ENCODE data around the gene OR10H4. TPM values are rescaled to one million over a fixed set of nuclear protein-coding genes. Genes with fewer than 3 reads are reported as not detected.

OR10H4 gene
- total RNA-seq, 1 experiment from 2014 or later: not detected

GRCh38 chr19:15998166-15998565 lies 49.4 kb downstream of the OR10H4 start:
- intact Hi-C loops (cut with micrococcal nuclease; ENCODE audit: unreplicated experiment): no loop called here
- ChIA-PET CTCF (no interaction called here), POLR2A (no interaction called here)
- TF ChIP-seq TCF7L2 (IDR thresholded peaks at IDR 0.05; ENCODE audit: low read depth, low read length) (no peak), CTCF (IDR thresholded peaks at IDR 0.05) (no peak), POLR2AphosphoS5 (IDR thresholded peaks at IDR 0.05; ENCODE audit: low read depth, low read length) (no peak), REST (IDR thresholded peaks at IDR 0.05; ENCODE audit: insufficient read depth in 1 of 2, low read depth in 2 of 2, low read length in 1 of 2) (no peak), SIN3A (IDR thresholded peaks at IDR 0.05; ENCODE audit: borderline replicate concordance, insufficient read depth, low read depth, low read length) (no peak)
- no peak overlapping the region for H3K4me3 ChIP-seq (ENCODE audit: low read depth in 2 of 2, low read length in 2 of 2)
- no TSS peak for BruUV-seq (replicated peaks)
- no peaks in the 10 kb centered on the region for H3K27me3 ChIP-seq (ENCODE audit: control insufficient read depth, insufficient read depth, low read length)
- no peaks in the 10 kb centered on the region for H3K36me3 ChIP-seq (ENCODE audit: control insufficient read depth, insufficient read depth, low read length)
- no peak for DNase-seq (ENCODE audit: low read depth, low spot score)
- in situ Hi-C loops (cut with HindIII; ENCODE audit: low pct_unique_long_range_greater_than_20kb, low sequenced_read_pairs): no loop called here
- H3K27ac ChIP-seq (ENCODE audit: low read length): no peak overlapping the region
- no peaks in the 10 kb centered on the region for H3K9me3 ChIP-seq (ENCODE audit: control insufficient read depth, insufficient read depth, low read depth, low read length)
- no peak for ATAC-seq
- H3K4me1 ChIP-seq (ENCODE audit: control insufficient read depth, insufficient read depth, low read length): no peaks in the 10 kb centered on the region

Other genes with a start within 250 kb of the OR10H4 start
- gene OR10H2, start 221.0 kb upstream of the OR10H4 start, total RNA-seq (2021; ENCODE audit: unreplicated experiment): not detected
- gene OR10H3, start 211.0 kb upstream of the OR10H4 start, total RNA-seq (2021; ENCODE audit: unreplicated experiment): not detected
- not detected for gene OR10H5, start 161.3 kb upstream of the OR10H4 start, total RNA-seq (2021; ENCODE audit: unreplicated experiment)
- not detected for gene OR10H1, start 133.3 kb upstream of the OR10H4 start, total RNA-seq (2021; ENCODE audit: unreplicated experiment)
- gene CYP4F2, start 50.9 kb upstream of the OR10H4 start, total RNA-seq (2021; ENCODE audit: unreplicated experiment): 0.21 TPM
- 0.21 TPM for gene CYP4F11, start 14.5 kb upstream of the OR10H4 start, total RNA-seq (2021; ENCODE audit: unreplicated experiment)
- gene TPM4, start 127.5 kb downstream of the OR10H4 start, total RNA-seq (2021; ENCODE audit: unreplicated experiment): 165 TPM
- 75.8 TPM for gene RAB8A, start 162.9 kb downstream of the OR10H4 start, total RNA-seq (2021; ENCODE audit: unreplicated experiment)
- gene HSH2D, start 194.7 kb downstream of the OR10H4 start, total RNA-seq (2021; ENCODE audit: unreplicated experiment): not detected
- gene CIB3, start 224.5 kb downstream of the OR10H4 start, total RNA-seq (2021; ENCODE audit: unreplicated experiment): not detected
- gene FAM32A, start 236.4 kb downstream of the OR10H4 start, total RNA-seq (2021; ENCODE audit: unreplicated experiment): 44.6 TPM
- 88.7 TPM for gene AP1M1, start 248.9 kb downstream of the OR10H4 start, total RNA-seq (2021; ENCODE audit: unreplicated experiment)